Measurements from ENCODE around the gene THY1.

GRCh38 chr11:119374632-119375336 lies 48.2 kb downstream of the THY1 start:
- TF ChIP-seq CTCF (IDR thresholded peaks at IDR 0.05): no peak
- no peak for TF ChIP-seq POLR2A (IDR thresholded peaks at IDR 0.05)

All from upper lobe of left lung (tissue), 4 donors.